Embryonic facial prominence (tissue), 1 donor: ENCODE measurements around the gene SPRR1A.

Experiments
- DNase-seq: peaks from one replicate; pipeline ENCODE4 v3.0.0-alpha.2; 2016; ENCODE audit errors: extremely low spot score

Gene SPRR1A

GRCh38 chr1:153028766-153029165 is 44.9 kb downstream of the SPRR1A start:
- no peak for DNase-seq

DNA sequence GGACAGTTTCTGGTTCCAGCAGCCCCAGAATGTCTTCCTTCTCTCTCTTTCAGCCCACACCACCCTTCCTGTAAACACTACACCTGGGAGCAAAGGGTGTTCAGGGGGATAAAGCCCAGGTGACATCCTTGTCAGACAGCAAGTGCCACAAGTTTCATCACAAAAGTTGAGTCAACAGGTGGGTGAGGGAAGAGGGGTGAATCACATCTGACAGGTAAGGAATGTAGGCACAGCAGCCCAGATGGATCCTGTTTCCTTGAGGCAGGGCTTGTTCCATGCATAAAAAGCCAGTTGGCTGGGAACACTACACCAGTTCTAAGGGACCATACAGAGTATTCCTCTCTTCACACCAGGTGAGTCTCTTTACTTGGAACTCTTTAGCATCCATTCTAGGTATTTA is 47.0 kb downstream of the SPRR1A start, which contains the start of gene SPRR1B:
TSS of gene SPRR1B (plus strand) at position 309 of the 400 bp plus-strand sequence. CDS start 1,143 bp downstream, outside the sequence.
- no peak for DNase-seq

GRCh38 chr1:153032073-153032472 is 48.2 kb downstream of the SPRR1A start:
- DNase-seq = no peak

- no peak for DNase-seq
These were observed 48.9 kb downstream of the SPRR1A start for GRCh38 chr1:153032677-153033308.

DNA sequence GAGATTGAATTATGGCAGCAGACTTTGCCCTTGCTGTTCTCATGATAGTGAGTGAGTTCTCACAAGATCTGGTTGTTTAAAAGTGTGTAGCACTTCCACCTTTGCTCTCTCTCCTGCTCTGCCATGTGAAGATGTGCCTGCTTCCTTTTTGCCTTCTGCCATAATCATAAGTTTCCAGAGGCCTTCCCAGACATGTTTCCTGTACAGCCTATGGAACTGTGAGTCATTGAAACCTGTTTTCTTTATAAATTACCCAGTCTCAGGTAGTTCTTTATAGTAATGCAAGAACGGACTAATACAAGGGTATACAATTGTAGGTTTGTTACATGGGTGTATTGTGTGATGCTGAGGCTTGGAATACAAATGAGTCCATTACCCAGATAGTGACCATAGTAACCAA is 51.3 kb downstream of the SPRR1A start:
- DNase-seq = no peak
